ENCODE measurements around the gene NUDT8. TPM values are rescaled to one million over a fixed set of nuclear protein-coding genes. Genes with fewer than 3 reads are reported as not detected.

Gene NUDT8
- total and polyA plus RNA-seq, 2 of the 8 experiments (the other 6 are each of a cell fraction or from before 2014, with no cell fraction given) = 7.2 to 8.3 TPM

- no peak for TF ChIP-seq RFX5 (IDR thresholded peaks at IDR 0.05; ENCODE audit: borderline replicate concordance, low read depth, low read length)
- no peak for TF ChIP-seq CHD1 (IDR thresholded peaks at IDR 0.05; ENCODE audit: low read depth, low read length)
- no peak for TF ChIP-seq GABPA (IDR thresholded peaks at IDR 0.05; ENCODE audit: borderline replicate concordance, insufficient read depth, low read length)
- no peak for TF ChIP-seq ASH2L (IDR thresholded peaks at IDR 0.05; ENCODE audit: low read length)
- TF ChIP-seq EZH2 (IDR thresholded peaks at IDR 0.05; ENCODE audit: low read depth, low read length, severe bottlenecking) = no peak
- TF ChIP-seq EGR1 (IDR thresholded peaks at IDR 0.05; ENCODE audit: borderline replicate concordance, low read depth, low read length) = no peak
- TF ChIP-seq SRF (IDR thresholded peaks at IDR 0.05; ENCODE audit: low read depth, low read length) = no peak
- TF ChIP-seq SIRT6 (IDR thresholded peaks at IDR 0.05; ENCODE audit: low read length) = no peak
- no peak for TF ChIP-seq HDAC6 (IDR thresholded peaks at IDR 0.05; ENCODE audit: low read depth, low read length)
Measured at GRCh38 chr11:67592880-67593564, 36.7 kb downstream of the NUDT8 start (continued).
